Stimulated activated CD8-positive, alpha-beta memory T cell treated with anti-CD3 and anti-CD28 coated beads, Interleukin-7, amount 100 ng/mL, for 48 hours (primary cell): ENCODE data around the gene AGTRAP.

ENCODE experiments used
- DNase-seq, 2 donors: peaks; one replicate each; pipeline ENCODE4 v3.0.0-alpha.2; 2020; ENCODE audit warnings: low read depth in 1 of 2; ENCODE audit errors: extremely low read depth in 1 of 2

Gene AGTRAP

DNA sequence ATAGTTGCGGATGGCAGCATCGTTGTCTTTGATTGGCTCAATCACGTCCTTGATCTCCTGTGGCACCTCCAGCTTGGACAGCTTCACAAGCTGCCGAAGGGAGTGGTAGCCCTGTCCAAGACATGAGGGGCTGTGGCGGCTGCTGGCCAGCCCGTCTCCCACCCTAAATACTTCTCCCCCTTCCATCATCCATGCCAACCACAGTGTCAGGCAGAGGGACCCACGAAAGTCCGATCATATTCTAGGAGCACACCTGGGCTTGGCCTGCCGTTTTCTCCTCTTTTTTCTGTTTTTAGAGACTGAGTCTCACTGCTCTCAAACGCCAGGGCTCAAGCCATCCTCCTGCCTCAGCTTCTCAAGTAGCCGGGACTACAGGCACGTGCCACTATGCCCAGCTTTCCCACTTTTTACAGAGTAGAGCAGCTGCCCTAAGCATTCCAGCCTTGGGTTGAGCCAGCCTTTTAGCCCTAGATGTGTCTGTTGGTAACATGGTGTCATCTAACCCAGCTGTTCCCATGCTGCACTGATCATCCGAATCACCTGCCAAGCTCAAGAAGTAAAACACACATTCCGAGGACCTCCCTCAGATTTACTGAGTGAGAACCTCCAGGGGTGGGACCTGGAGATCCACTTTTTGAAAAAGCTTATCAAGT lies 59.4 kb downstream of the AGTRAP start:
- DNase-seq, result no peak

DNA sequence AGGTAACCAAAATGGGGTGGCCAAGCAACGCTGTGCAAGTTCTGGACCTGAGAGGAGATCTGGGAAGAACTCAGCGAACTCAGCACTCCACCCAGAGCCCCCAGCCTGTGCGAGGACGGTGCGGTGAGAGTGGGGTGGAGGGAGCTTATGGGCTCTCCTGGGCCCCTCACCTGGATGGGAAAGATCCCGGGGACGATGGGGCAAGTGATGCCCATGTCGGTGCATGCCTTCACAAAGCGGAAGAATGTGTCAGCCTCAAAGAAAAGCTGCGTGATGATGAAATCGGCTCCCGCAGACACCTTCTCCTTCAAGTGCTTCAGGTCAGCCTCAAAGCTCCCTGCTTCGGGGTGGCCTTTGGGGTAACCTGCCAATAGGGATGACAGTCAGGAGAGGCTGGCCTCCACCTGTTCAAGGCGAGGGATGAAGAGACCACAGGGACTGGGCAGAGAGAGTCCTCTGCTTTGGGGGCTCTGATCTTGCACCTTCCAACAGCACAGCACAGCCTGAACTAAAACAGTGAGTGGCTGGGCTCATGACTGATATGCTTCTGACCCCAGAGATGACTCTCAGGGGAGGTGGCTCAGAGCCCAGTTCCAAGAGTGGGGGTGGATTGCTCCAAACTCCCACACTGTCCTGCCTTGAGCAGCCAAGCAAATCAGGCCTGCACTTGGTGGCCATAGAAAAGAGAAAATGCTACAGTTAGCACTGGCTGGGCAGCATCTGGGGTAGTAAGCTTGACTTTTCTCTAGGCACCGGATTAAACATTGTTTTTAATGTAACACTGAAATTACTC lies 60.3 kb downstream of the AGTRAP start:
- no peak for DNase-seq

DNA sequence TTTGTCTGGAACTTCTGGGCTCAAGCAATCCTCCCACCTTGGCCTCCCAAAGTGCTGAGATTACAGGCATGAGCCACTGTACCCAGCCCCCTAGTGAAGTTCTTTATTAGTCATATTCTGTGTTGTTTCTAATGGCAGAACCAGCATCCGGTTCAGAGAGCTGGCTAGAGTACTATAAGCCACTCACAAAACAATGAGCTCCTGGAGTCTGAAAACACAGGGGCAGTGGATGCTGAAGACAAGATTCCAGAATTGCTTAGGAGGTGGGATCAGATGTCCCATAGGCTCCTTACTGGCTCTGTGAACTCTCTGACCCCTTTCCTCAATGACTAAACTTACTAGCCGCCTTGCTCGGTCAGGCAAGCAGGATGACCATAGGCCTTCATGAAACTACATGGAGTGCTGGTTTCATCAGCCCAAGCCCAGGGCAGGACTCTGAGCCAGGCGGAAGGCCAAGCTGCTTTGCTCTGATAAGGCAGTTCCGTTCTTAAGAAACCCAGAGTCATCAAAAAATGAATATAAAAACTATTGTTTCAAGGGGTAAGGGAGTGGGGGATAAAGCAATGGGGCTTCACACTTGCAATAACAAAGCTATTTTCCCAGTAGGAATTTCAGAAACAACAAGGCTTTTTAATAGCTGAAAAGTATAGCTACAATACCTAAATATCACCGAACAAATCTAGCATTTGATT lies 61.7 kb downstream of the AGTRAP start:
- DNase-seq, result no peak

DNA sequence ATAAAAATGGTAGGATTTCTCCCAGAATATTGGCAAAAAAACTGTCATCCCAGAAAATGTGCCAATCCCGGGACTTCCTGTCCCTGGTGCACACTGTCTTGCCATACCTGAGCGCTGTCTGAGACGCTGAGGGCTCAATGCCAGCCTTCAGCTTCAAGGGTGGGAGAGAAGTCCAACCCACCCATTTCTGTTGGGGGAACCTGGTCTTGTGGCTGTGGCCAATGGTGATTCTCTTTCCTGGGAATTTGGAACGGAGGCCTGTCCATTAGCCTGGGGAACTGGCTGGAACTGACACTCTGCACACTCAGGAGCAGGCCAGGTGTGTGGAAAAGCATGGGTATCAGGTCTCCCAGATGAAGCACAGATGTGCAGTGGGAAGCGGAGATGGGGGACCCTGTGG lies 63.2 kb downstream of the AGTRAP start:
- DNase-seq, result no peak

DNA sequence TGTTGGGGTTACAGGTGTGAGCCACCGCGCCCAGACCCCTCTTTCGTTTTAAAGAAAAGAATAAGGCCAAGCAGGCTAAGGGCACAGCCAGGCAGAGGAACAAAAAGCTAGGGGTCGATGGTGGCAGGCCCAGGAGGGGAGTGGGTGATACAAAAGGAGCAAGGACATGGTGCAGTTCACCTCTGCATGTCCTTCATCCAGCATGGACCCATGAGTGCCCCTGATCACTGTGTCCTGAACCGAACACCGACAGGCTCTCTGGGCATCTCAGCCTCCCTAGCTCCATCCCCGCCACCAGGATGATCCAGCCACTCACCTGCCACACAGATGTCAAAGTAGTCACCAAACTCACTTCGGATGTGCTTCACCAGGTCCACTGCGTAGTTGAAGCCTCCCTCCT lies 64.0 kb downstream of the AGTRAP start:
- no peak for DNase-seq

DNA sequence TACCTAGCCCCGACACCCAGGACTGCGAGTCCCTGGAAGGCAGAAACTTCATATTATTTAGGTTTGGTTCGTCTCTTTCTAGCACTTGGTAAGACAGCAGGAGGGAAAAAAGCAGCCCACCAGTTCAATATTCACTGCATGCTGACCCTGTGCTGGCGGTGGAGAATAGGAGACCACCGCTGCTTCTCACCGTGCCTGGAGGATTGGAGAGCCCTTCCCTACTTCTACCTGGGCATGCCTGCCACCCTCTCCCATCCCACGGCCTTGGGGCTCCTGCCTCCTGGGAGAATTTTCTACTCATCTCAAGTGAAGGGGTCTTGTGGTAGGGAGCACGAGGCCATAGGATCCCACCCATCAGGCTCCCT lies 64.4 kb downstream of the AGTRAP start:
- DNase-seq, result no peak
